ENCODE measurements around the gene INSL3. TPM values are rescaled to one million over a fixed set of nuclear protein-coding genes. Genes with fewer than 3 reads are reported as not detected.

Gene INSL3
- total and polyA plus RNA-seq, 2 of the 8 experiments (the other 6 are each of a cell fraction or from before 2014, with no cell fraction given), result 0.41 to 1.5 TPM

GRCh38 chr19:17841371-17841809, 20.1 kb upstream of the INSL3 start:
- H4K20me1 ChIP-seq (replicated peaks in 1 of 2; ENCODE audit: control insufficient read depth in 1 of 2, insufficient read depth in 2 of 2, low read length in 2 of 2), result peaks cover 0 to 5% of the 10 kb centered on the region in 2 experiments
- H3K4me2 ChIP-seq (ENCODE audit: insufficient read depth in 1 of 2, low read depth in 2 of 2, low read length in 2 of 2), result peak overlapping the region; percentile 66 to 92
- H3K18ac ChIP-seq (ENCODE audit: extremely low read depth, low read length), result no peak overlapping the region; the same call in none of the 2 replicates
- no peak overlapping the region for H4K91ac ChIP-seq (replicated peaks; ENCODE audit: insufficient read length, low read length)
- no peak for DNase-seq (ENCODE audit: low read depth in 1 of 2, low spot score in 2 of 2)
- H3K36me3 ChIP-seq (ENCODE audit: control insufficient read depth in 2 of 4, insufficient read depth in 4 of 4, low read length in 3 of 4), result no peaks in the 10 kb centered on the region
- CTCF ChIA-PET (ENCODE audit: partially characterized antibody), result interaction anchor here (0.9 to 1.0 kb wide), 2 partner anchors 12 to 57 kb away, joined by 3 to 4 read pairs; no protein-coding TSS in a partner anchor
- H3K4me1 ChIP-seq (replicated peaks in 1 of 4; ENCODE audit: control insufficient read depth in 3 of 4, insufficient read depth in 4 of 4, low read length in 3 of 4), result peaks cover 0 to 14% (median 3%) of the 10 kb centered on the region in 4 experiments; a peak in 5 of 7 replicates
- POLR2A ChIA-PET (ENCODE audit: partially characterized antibody), result interaction anchor here (0.6 to 12.5 kb wide), 4 partner anchors 10 to 29 kb away, joined by 3 to 133 read pairs (median 16); partner anchors contain the start of gene RPL18A
- peaks cover 0 to 9% (median 2%) of the 10 kb centered on the region in 4 experiments; a peak in 3 of 7 replicates for H3K27me3 ChIP-seq (replicated peaks in 1 of 4; ENCODE audit: control insufficient read depth in 3 of 4, extremely low read depth in 1 of 4, insufficient read depth in 3 of 4, low read length in 3 of 4)
- peaks cover 12% of the 10 kb centered on the region for H3K23me2 ChIP-seq (ENCODE audit: low read depth, low read length)
- 0 out of 2 replicates have a peak overlapping the region, but pooled peaks have one; percentile 60 for H2BK12ac ChIP-seq (ENCODE audit: low read depth, low read length)
- peak overlapping the region; percentile 54; the same call in 1 of the 2 replicates for H2AFZ ChIP-seq (ENCODE audit: low read length)
- H4K8ac ChIP-seq (ENCODE audit: extremely low read depth, insufficient read depth, low read length), result peak overlapping the region; percentile 59
- H3K27ac ChIP-seq (ENCODE audit: low read depth, low read length), result no peak overlapping the region
- H3K56ac ChIP-seq (replicated peaks; ENCODE audit: insufficient read length, low read depth, low read length), result no peak overlapping the region
- no peak overlapping the region for H4K5ac ChIP-seq (ENCODE audit: insufficient read length, low read depth, low read length)
- H3K4me3 ChIP-seq (ENCODE audit: extremely low read depth in 1 of 4, insufficient read depth in 2 of 4, low read depth in 3 of 4, low read length in 4 of 4), result peak overlapping the region; percentile 35 to 72 (median 62)
- no peak for FAIRE-seq
- no peak overlapping the region for H2BK120ac ChIP-seq (replicated peaks; ENCODE audit: low read depth, low read length)
- no peaks in the 10 kb centered on the region for H3K79me2 ChIP-seq (ENCODE audit: control insufficient read depth in 1 of 2, insufficient read depth in 2 of 2, low read length in 2 of 2)
- H2BK15ac ChIP-seq (ENCODE audit: low read length), result no peak overlapping the region
- 5% methylated on average over 30 of the region's 30 CpGs; no CpG with 5 or more reads in 1 of the 2 experiments for WGBS, 2 experiments (ENCODE audit: extremely low coverage in 1 of 2, insufficient coverage in 1 of 2, insufficient read length in 1 of 2, insufficient replicate concordance in 2 of 2, low coverage in 1 of 2, low lambda C conversion rate in 2 of 2, missing lambda C conversion rate in 1 of 2)
- no peak overlapping the region for H3K14ac ChIP-seq (ENCODE audit: insufficient read length)
- H2BK20ac ChIP-seq (ENCODE audit: low read length), result no peak overlapping the region
- no peak overlapping the region for H3K4ac ChIP-seq (replicated peaks; ENCODE audit: insufficient read length, low read depth, low read length)
- H2BK5ac ChIP-seq (ENCODE audit: low read depth, low read length), result no peak overlapping the region
- no peak overlapping the region for H3K23ac ChIP-seq (ENCODE audit: insufficient read length)
- no peaks in the 10 kb centered on the region for H3K79me1 ChIP-seq (ENCODE audit: low read depth, low read length)
- 0 out of 2 replicates have a peak, but pooled peaks have one; percentile 12 for TF ChIP-seq TAF1 (IDR thresholded peaks at IDR 0.05; ENCODE audit: low read depth, low read length)
- no peak for TF ChIP-seq E2F6 (IDR thresholded peaks at IDR 0.05)
- TF ChIP-seq GABPA (IDR thresholded peaks at IDR 0.05; ENCODE audit: borderline replicate concordance, insufficient read depth, low read length), result no peak
- no peak for TF ChIP-seq CHD2 (IDR thresholded peaks at IDR 0.05; ENCODE audit: low read length)
- TF ChIP-seq ASH2L (IDR thresholded peaks at IDR 0.05; ENCODE audit: low read length), result peak; percentile 14
- TF ChIP-seq SIN3A (conservative IDR thresholded peaks at IDR 0.05 in 1 of 2, IDR thresholded peaks at IDR 0.05 in 1 of 2; ENCODE audit: low read depth in 1 of 2, low read length in 2 of 2), result peak in 1 of 2 experiments; percentile 47; a peak in 1 of 4 replicates
- TF ChIP-seq HDAC6 (IDR thresholded peaks at IDR 0.05; ENCODE audit: low read depth, low read length), result no peak
- TF ChIP-seq CREB1 (IDR thresholded peaks at IDR 0.05), result 0 out of 2 replicates have a peak, but pooled peaks have one; percentile 5
- no peak for TF ChIP-seq TBP (IDR thresholded peaks at IDR 0.05; ENCODE audit: low read depth, low read length)
- TF ChIP-seq POU5F1 (IDR thresholded peaks at IDR 0.05; ENCODE audit: low read depth, low read length), result no peak
- no peak for TF ChIP-seq ZNF274 (IDR thresholded peaks at IDR 0.05; ENCODE audit: borderline replicate concordance, extremely low read depth, low read length)
- TF ChIP-seq SIX5 (IDR thresholded peaks at IDR 0.05; ENCODE audit: low read depth, low read length), result no peak
- no peak for TF ChIP-seq NRF1 (IDR thresholded peaks at IDR 0.05; ENCODE audit: low read depth, low read length)
- H3K9me3 ChIP-seq (ENCODE audit: insufficient read depth in 2 of 2, low read depth in 1 of 2, low read length in 1 of 2), result no peaks in the 10 kb centered on the region
- H3K9ac ChIP-seq (replicated peaks in 1 of 4; ENCODE audit: extremely low read depth in 1 of 4, low read depth in 3 of 4, low read length in 3 of 4), result no peak overlapping the region
- H2AK5ac ChIP-seq (ENCODE audit: low read depth, low read length), result no peak overlapping the region

Data from H1 (cell line).